Activated CD8-positive, alpha-beta memory T cell treated with anti-CD3 and anti-CD28 coated beads, Interleukin-2, amount 10 ng/mL, durations not matched to agents 7 days and 5 days (primary cell): Measurements from ENCODE around the gene GET4. TPM values are rescaled to one million over a fixed set of nuclear protein-coding genes. Genes with fewer than 3 reads are reported as not detected.

Experiments used
- ATAC-seq: fragments of 150-1000 bp; cut with Tn5 transposase; one replicate; pipeline ENCODE4 v1.10.0; 2021; ENCODE audit warnings: moderate library complexity
- CTCF ChIA-PET: fragments of 350-600 bp; sonication (Branson Sonifier 250); formaldehyde crosslinking; loops from one replicate; lab custom pipeline; 2021; ENCODE audit warnings: antibody characterized with exemption; lab: Charles Lee
- DNase-seq: peaks from one replicate; pipeline ENCODE4 v3.0.0-alpha.2; 2020
- H3K27ac Mint-ChIP-seq: one replicate; pipeline ENCODE4 v1.8.0; 2021; ENCODE audit warnings: mild to moderate bottlenecking, mixed read lengths
- H3K27me3 Mint-ChIP-seq: one replicate; pipeline ENCODE4 v1.8.0; 2021; ENCODE audit warnings: mixed read lengths
- H3K36me3 Mint-ChIP-seq: one replicate; pipeline ENCODE4 v1.8.0; 2021; ENCODE audit warnings: mild to moderate bottlenecking, mixed read lengths
- H3K4me1 Mint-ChIP-seq: one replicate; pipeline ENCODE4 v1.8.0; 2021; ENCODE audit warnings: mixed read lengths
- H3K4me3 Mint-ChIP-seq: one replicate; pipeline ENCODE4 v1.8.0; 2021; ENCODE audit warnings: mild to moderate bottlenecking, moderate library complexity, mixed read lengths
- H3K9me3 Mint-ChIP-seq: one replicate; pipeline ENCODE4 v1.8.0; 2022; ENCODE audit warnings: low read depth, mixed read lengths
- total RNA-seq, 2 experiments: library from RNA; stranded (reverse); gene quantifications; one replicate each; pipeline ENCODE4 v1.2.3, GENCODE V29; 2021

The GET4 gene
- total RNA-seq, 2 experiments from 2014 or later: 38.0 to 39.2 TPM

- H3K9me3 Mint-ChIP-seq: no peaks in the 10 kb centered on the region
- CTCF ChIA-PET: no interaction called here
Observed at GRCh38 chr7:916291-916941, 40.1 kb downstream of the GET4 start.

GRCh38 chr7:917255-918117, 41.1 kb downstream of the GET4 start:
- DNase-seq: no peak
- no peak overlapping the region for H3K27ac Mint-ChIP-seq
- peaks cover 7% of the 10 kb centered on the region for H3K27me3 Mint-ChIP-seq
- CTCF ChIA-PET: no interaction called here
- peaks cover 1% of the 10 kb centered on the region for H3K36me3 Mint-ChIP-seq
- ATAC-seq: no peak
- no peaks in the 10 kb centered on the region for H3K9me3 Mint-ChIP-seq
- H3K4me1 Mint-ChIP-seq: peaks cover 16% of the 10 kb centered on the region
- H3K4me3 Mint-ChIP-seq: no peak overlapping the region

More at GRCh38 chr7:916291-916941, 40.1 kb downstream of the GET4 start:
- DNase-seq (no peak), ATAC-seq (no peak)
- Mint-ChIP-seq H3K4me1 (peaks cover 9% of the 10 kb centered on the region), H3K36me3 (peaks cover 1% of the 10 kb centered on the region), H3K27ac (no peak overlapping the region), H3K4me3 (no peak overlapping the region), H3K27me3 (peaks cover 7% of the 10 kb centered on the region)

- H3K36me3 Mint-ChIP-seq: peaks cover 1% of the 10 kb centered on the region
- H3K27me3 Mint-ChIP-seq: peaks cover 7% of the 10 kb centered on the region
- peaks cover 21% of the 10 kb centered on the region for H3K4me1 Mint-ChIP-seq
- no peak overlapping the region for H3K27ac Mint-ChIP-seq
- no peak for DNase-seq
- no peak overlapping the region for H3K4me3 Mint-ChIP-seq
- CTCF ChIA-PET: no interaction called here
- H3K9me3 Mint-ChIP-seq: no peaks in the 10 kb centered on the region
- no peak for ATAC-seq
Observed at GRCh38 chr7:918118-918425, 41.7 kb downstream of the GET4 start.

GRCh38 chr7:918441-919113, 42.2 kb downstream of the GET4 start:
- H3K36me3 Mint-ChIP-seq: peaks cover 1% of the 10 kb centered on the region
- DNase-seq: peak; percentile 32
- H3K27me3 Mint-ChIP-seq: peaks cover 7% of the 10 kb centered on the region
- H3K4me1 Mint-ChIP-seq: peaks cover 26% of the 10 kb centered on the region
- H3K27ac Mint-ChIP-seq: no peak overlapping the region
- CTCF ChIA-PET: no interaction called here
- no peak for ATAC-seq
- H3K9me3 Mint-ChIP-seq: no peaks in the 10 kb centered on the region
- no peak overlapping the region for H3K4me3 Mint-ChIP-seq

- no peak overlapping the region for H3K27ac Mint-ChIP-seq
- peaks cover 7% of the 10 kb centered on the region for H3K27me3 Mint-ChIP-seq
- CTCF ChIA-PET: no interaction called here
- no peak overlapping the region for H3K4me3 Mint-ChIP-seq
- no peaks in the 10 kb centered on the region for H3K9me3 Mint-ChIP-seq
- H3K4me1 Mint-ChIP-seq: peaks cover 28% of the 10 kb centered on the region
- DNase-seq (peak; percentile 23), ATAC-seq (no peak)
- H3K36me3 Mint-ChIP-seq: peaks cover 1% of the 10 kb centered on the region
Observed at GRCh38 chr7:919114-919442, 42.7 kb downstream of the GET4 start.

- H3K36me3 Mint-ChIP-seq: peaks cover 1% of the 10 kb centered on the region
- no peak overlapping the region for H3K4me3 Mint-ChIP-seq
- no peaks in the 10 kb centered on the region for H3K9me3 Mint-ChIP-seq
- peaks cover 35% of the 10 kb centered on the region for H3K4me1 Mint-ChIP-seq
- ATAC-seq (no peak), DNase-seq (peak; percentile 36)
- peaks cover 7% of the 10 kb centered on the region for H3K27me3 Mint-ChIP-seq
- no peak overlapping the region for H3K27ac Mint-ChIP-seq
- CTCF ChIA-PET: no interaction called here
Observed at GRCh38 chr7:919924-920341, 43.6 kb downstream of the GET4 start.

- CTCF ChIA-PET: interaction anchor here (2.0 kb wide), 1 partner anchor 73 kb away, joined by 4 read pairs; no protein-coding TSS in a partner anchor
- Mint-ChIP-seq H3K4me3 (no peak overlapping the region), H3K36me3 (peaks cover 1% of the 10 kb centered on the region), H3K27ac (no peak overlapping the region), H3K27me3 (peaks cover 7% of the 10 kb centered on the region), H3K9me3 (no peaks in the 10 kb centered on the region), H3K4me1 (peaks cover 38% of the 10 kb centered on the region)
- ATAC-seq (no peak), DNase-seq (peak; percentile 40)
Observed at GRCh38 chr7:920351-921070, 44.2 kb downstream of the GET4 start.

- peaks cover 7% of the 10 kb centered on the region for H3K27me3 Mint-ChIP-seq
- peaks cover 1% of the 10 kb centered on the region for H3K36me3 Mint-ChIP-seq
- DNase-seq: peak; percentile 39
- peaks cover 42% of the 10 kb centered on the region for H3K4me1 Mint-ChIP-seq
- CTCF ChIA-PET: interaction anchor here (1.4 to 2.0 kb wide), 2 partner anchors 10 to 72 kb away, joined by 4 to 5 read pairs; no protein-coding TSS in a partner anchor
- ATAC-seq: no peak
- H3K4me3 Mint-ChIP-seq: no peak overlapping the region
- H3K9me3 Mint-ChIP-seq: no peaks in the 10 kb centered on the region
- no peak overlapping the region for H3K27ac Mint-ChIP-seq
Observed at GRCh38 chr7:921071-921461, 44.7 kb downstream of the GET4 start.

GRCh38 chr7:921581-922333, 45.4 kb downstream of the GET4 start:
- ATAC-seq (no peak), DNase-seq (no peak)
- H3K36me3 Mint-ChIP-seq: peaks cover 1% of the 10 kb centered on the region
- CTCF ChIA-PET: interaction anchor here (1.4 to 2.3 kb wide), 5 partner anchors 9 to 255 kb away, joined by 3 to 7 read pairs (median 5); no protein-coding TSS in a partner anchor
- H3K27me3 Mint-ChIP-seq: peaks cover 7% of the 10 kb centered on the region
- no peaks in the 10 kb centered on the region for H3K9me3 Mint-ChIP-seq
- no peak overlapping the region for H3K27ac Mint-ChIP-seq
- H3K4me1 Mint-ChIP-seq: peaks cover 42% of the 10 kb centered on the region
- H3K4me3 Mint-ChIP-seq: no peak overlapping the region

GRCh38 chr7:922334-923107, 46.2 kb downstream of the GET4 start:
- peak overlapping the region; percentile 67 for H3K4me3 Mint-ChIP-seq
- H3K36me3 Mint-ChIP-seq: peaks cover 1% of the 10 kb centered on the region
- CTCF ChIA-PET: interaction anchor here (1.1 to 2.3 kb wide), 6 partner anchors 8 to 254 kb away, joined by 3 to 7 read pairs (median 4); no protein-coding TSS in a partner anchor
- peaks cover 11% of the 10 kb centered on the region for H3K27me3 Mint-ChIP-seq
- peak; percentile 54 for DNase-seq
- no peak for ATAC-seq
- peaks cover 42% of the 10 kb centered on the region for H3K4me1 Mint-ChIP-seq
- H3K9me3 Mint-ChIP-seq: no peaks in the 10 kb centered on the region
- H3K27ac Mint-ChIP-seq: peak overlapping the region; percentile 87

GRCh38 chr7:923108-924041, 47.0 kb downstream of the GET4 start:
- DNase-seq: peak; percentile 98
- H3K4me3 Mint-ChIP-seq: peak overlapping the region; percentile 67
- peak; percentile 82 for ATAC-seq
- CTCF ChIA-PET: interaction anchor here (0.7 to 2.3 kb wide), 7 partner anchors 10 to 253 kb away, joined by 3 to 7 read pairs (median 3); no protein-coding TSS in a partner anchor
- H3K36me3 Mint-ChIP-seq: peaks cover 1% of the 10 kb centered on the region
- H3K4me1 Mint-ChIP-seq: peaks cover 43% of the 10 kb centered on the region
- H3K27me3 Mint-ChIP-seq: peaks cover 12% of the 10 kb centered on the region
- no peaks in the 10 kb centered on the region for H3K9me3 Mint-ChIP-seq
- peak overlapping the region; percentile 87 for H3K27ac Mint-ChIP-seq
